ENCODE results near the gene DOCK2. TPM values are rescaled to one million over a fixed set of nuclear protein-coding genes. Genes with fewer than 3 reads are reported as not detected.

The DOCK2 gene
- total RNA-seq, 4 donors from 2014 or later: 0.32 to 5.3 (median 2.7) TPM

DNA sequence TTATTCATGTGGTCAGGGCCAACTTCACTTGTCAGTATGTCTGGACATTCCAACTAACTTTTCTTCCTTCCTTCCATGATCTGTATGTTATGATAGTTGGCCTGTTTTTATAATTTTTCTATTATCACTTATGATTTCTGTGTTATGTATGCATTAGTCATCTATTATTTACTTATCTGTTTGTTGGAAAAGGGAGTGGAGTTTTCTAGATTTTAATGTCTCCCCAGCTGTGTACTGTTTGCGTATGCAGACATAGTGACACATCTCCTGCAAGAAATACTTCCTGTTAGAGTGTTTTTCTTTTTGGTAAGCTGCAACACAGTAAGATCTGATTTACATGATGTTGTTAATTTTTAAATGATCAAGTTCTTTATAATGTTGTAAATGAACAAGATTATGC lies 351.9 kb downstream of the DOCK2 start:
- Histone ChIP-seq H3K27ac (no peak overlapping the region), H3K27me3 (no peaks in the 10 kb centered on the region), H3K4me3 (no peak overlapping the region), H3K4me1 (no peaks in the 10 kb centered on the region), H3K36me3 (no peaks in the 10 kb centered on the region), H3K9me3 (no peaks in the 10 kb centered on the region)
- ATAC-seq (no peak), DNase-seq (no peak)
- in situ Hi-C loops (cut with MboI; ENCODE audit: low sequenced_read_pairs in 4 of 4): no loop called here
- TF ChIP-seq, protein P1, sequence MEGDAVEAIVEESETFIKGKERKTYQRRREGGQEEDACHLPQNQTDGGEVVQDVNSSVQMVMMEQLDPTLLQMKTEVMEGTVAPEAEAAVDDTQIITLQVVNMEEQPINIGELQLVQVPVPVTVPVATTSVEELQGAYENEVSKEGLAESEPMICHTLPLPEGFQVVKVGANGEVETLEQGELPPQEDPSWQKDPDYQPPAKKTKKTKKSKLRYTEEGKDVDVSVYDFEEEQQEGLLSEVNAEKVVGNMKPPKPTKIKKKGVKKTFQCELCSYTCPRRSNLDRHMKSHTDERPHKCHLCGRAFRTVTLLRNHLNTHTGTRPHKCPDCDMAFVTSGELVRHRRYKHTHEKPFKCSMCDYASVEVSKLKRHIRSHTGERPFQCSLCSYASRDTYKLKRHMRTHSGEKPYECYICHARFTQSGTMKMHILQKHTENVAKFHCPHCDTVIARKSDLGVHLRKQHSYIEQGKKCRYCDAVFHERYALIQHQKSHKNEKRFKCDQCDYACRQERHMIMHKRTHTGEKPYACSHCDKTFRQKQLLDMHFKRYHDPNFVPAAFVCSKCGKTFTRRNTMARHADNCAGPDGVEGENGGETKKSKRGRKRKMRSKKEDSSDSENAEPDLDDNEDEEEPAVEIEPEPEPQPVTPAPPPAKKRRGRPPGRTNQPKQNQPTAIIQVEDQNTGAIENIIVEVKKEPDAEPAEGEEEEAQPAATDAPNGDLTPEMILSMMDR (IDR thresholded peaks at IDR 0.05 in 4 of 5, conservative IDR thresholded peaks at IDR 0.05 in 1 of 5): no peak
- no peak for TF ChIP-seq POLR2A (IDR thresholded peaks at IDR 0.05)
- intact Hi-C loops (cut with DNase I; ENCODE audit: low total_unique reads): no loop called here

DNA sequence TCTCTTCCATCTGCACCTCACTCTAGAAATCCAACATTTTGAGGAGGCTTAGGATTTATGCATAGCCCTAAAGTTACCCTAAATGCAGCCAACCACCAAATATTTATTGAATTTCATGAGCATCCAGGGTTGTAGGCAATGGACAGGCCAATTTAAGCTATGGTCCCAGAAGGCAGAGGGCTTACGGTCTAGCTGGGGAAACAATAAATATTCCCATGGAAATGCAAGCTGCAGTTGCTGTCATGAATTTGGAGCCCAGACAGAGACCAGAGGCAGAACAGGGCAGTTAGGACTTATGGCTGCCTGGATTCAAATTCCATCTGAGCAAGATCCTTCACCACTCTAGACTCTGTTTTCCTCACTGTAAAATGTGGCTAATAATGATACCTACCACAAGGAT lies 352.3 kb downstream of the DOCK2 start:
- Histone ChIP-seq H3K36me3 (no peaks in the 10 kb centered on the region), H3K27me3 (no peaks in the 10 kb centered on the region), H3K9me3 (no peaks in the 10 kb centered on the region), H3K4me3 (no peak overlapping the region), H3K27ac (no peak overlapping the region), H3K4me1 (no peaks in the 10 kb centered on the region)
- no peak for TF ChIP-seq POLR2A (IDR thresholded peaks at IDR 0.05)
- TF ChIP-seq, protein P1 (IDR thresholded peaks at IDR 0.05 in 4 of 5, conservative IDR thresholded peaks at IDR 0.05 in 1 of 5): no peak
- ATAC-seq (no peak), DNase-seq (no peak)
- intact Hi-C loops (cut with DNase I; ENCODE audit: low total_unique reads) (no loop called here), in situ Hi-C loops (cut with MboI; ENCODE audit: low sequenced_read_pairs in 4 of 4) (no loop called here)

DNA sequence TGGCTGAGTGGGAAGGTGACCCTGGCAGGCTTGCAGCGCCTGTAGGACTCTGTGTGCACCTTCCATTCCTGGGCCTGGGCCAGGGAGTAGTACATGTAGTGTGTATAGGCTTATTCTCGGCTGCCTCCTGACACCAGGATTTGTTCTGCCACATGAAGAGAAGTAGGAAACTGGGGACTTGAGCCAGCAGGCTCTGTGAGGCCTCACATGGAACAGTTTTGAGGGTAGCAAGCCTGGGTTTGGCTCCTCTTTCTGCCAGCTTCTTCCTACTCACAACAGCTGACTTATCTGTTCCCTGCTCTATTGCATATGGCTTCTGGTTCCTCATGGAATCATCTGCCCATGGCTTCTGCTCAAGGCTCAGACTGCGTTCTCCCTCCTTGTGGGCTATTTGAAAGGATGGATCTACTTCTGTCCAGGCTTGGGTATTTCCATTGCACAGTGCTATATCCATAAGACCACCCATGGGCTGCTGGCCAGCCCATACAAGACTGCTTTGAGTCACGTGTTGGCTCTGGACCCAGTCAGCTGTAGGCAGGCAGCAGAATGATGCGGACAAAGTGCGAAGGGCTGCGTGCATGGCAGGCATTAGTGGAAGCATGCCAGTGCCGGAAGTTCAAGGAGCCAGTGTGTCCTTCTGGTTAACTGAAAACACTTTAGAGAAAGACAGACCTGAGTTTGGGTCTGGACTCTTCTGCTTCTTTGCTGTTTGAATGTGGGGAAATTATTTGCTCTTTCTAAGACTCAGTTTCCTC lies 354.2 kb downstream of the DOCK2 start:
- H3K36me3 ChIP-seq: no peaks in the 10 kb centered on the region
- H3K27ac ChIP-seq: no peak overlapping the region
- no peaks in the 10 kb centered on the region for H3K27me3 ChIP-seq
- intact Hi-C loops (cut with DNase I; ENCODE audit: low total_unique reads): no loop called here
- H3K4me1 ChIP-seq: no peaks in the 10 kb centered on the region
- H3K9me3 ChIP-seq: no peaks in the 10 kb centered on the region
- ATAC-seq (no peak), DNase-seq (no peak)
- TF ChIP-seq, protein P1 (IDR thresholded peaks at IDR 0.05 in 4 of 5, conservative IDR thresholded peaks at IDR 0.05 in 1 of 5): no peak
- no peak for TF ChIP-seq POLR2A (IDR thresholded peaks at IDR 0.05)
- no peak overlapping the region for H3K4me3 ChIP-seq
- in situ Hi-C loops (cut with MboI; ENCODE audit: low sequenced_read_pairs in 4 of 4): no loop called here

DNA sequence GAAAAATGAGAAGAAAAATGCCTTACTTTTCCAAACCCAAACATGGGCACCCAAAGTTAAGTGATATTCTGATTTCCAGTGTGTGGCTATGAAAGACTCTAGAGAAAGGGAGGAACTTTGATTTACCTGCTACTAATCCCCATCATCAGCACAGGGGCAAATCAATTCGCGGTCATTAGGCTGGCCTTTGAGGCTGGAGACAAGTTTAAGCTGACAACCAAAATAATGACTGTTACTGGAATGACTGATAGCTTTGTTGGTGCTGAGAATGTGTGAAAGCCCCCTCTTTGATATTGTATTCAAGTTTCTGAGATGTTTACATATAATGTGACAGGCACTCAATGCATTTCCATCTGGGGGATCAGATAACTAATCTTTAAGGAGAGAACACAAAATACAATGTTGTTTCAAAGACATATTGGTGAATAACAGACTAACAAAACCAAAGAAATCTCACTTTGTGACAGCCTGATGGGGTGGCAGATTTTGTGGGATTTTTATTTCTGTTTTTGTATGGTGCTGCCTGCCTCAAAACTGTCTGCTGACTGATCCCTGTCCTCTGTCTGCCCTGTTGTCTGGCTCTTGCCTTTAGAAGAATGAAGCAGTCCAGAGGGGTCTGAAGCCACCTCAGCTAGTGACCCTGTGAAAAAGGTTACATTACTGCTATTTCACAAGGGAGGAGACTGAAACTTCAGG lies 355.9 kb downstream of the DOCK2 start:
- H3K27ac ChIP-seq: no peak overlapping the region
- TF ChIP-seq POLR2A (IDR thresholded peaks at IDR 0.05): no peak
- TF ChIP-seq, protein P1 (IDR thresholded peaks at IDR 0.05 in 4 of 5, conservative IDR thresholded peaks at IDR 0.05 in 1 of 5): no peak
- ATAC-seq: no peak
- no peaks in the 10 kb centered on the region for H3K36me3 ChIP-seq
- no peaks in the 10 kb centered on the region for H3K9me3 ChIP-seq
- intact Hi-C loops (cut with DNase I; ENCODE audit: low total_unique reads): no loop called here
- in situ Hi-C loops (cut with MboI; ENCODE audit: low sequenced_read_pairs in 4 of 4): no loop called here
- no peaks in the 10 kb centered on the region for H3K4me1 ChIP-seq
- no peak overlapping the region for H3K4me3 ChIP-seq
- DNase-seq: no peak
- no peaks in the 10 kb centered on the region for H3K27me3 ChIP-seq
